CD14-positive monocyte (primary cell): ENCODE data around the gene KLF13. TPM values are rescaled to one million over a fixed set of nuclear protein-coding genes. Genes with fewer than 3 reads are reported as not detected.

ENCODE experiments used
- DNase-seq, 3 donors: peaks; one replicate each; pipeline ENCODE4 v3.0.0-alpha.2; 2011 to 2022
- H2AFZ ChIP-seq: 2 replicates; pipeline ENCODE4 v1.6.0; 2012; ENCODE audit warnings: mild to moderate bottlenecking, low read depth, low read length, inconsistent platforms; ENCODE audit not compliant: insufficient read depth, poor library complexity, severe bottlenecking
- H3K27ac ChIP-seq, 2 donors: 1 replicate in 1 of 2; 2 replicates in 1 of 2; pipeline ENCODE4 v1.5.1; 2012 to 2013; ENCODE audit warnings: low read length in 2 of 2, control low read depth in 1 of 2, inconsistent platforms in 1 of 2, low read depth in 1 of 2, mild to moderate bottlenecking in 1 of 2
- H3K27me3 ChIP-seq, 2 donors: one replicate each; pipeline versions ENCODE4 v1.6.0 to v1.6.1; 2011 to 2013; ENCODE audit warnings: low read length in 2 of 2; ENCODE audit not compliant: control insufficient read depth in 2 of 2, insufficient read depth in 2 of 2
- H3K36me3 ChIP-seq, 2 donors: replicated peaks in 1 of 2; 1 replicate in 1 of 2; 2 replicates in 1 of 2; pipeline versions ENCODE4 v1.5.1 to v1.6.1; 2012 to 2013; ENCODE audit warnings: low read length in 2 of 2, control low read depth in 1 of 2, inconsistent platforms in 1 of 2, mild to moderate bottlenecking in 1 of 2; ENCODE audit not compliant: insufficient read depth in 2 of 2, control insufficient read depth in 1 of 2
- H3K4me1 ChIP-seq, 2 donors: 1 replicate in 1 of 2; 2 replicates in 1 of 2; pipeline versions ENCODE4 v1.5.1 to v1.6.1; 2012 to 2013; ENCODE audit warnings: low read length in 2 of 2, control low read depth in 1 of 2, inconsistent platforms in 1 of 2, mild to moderate bottlenecking in 1 of 2, moderate library complexity in 1 of 2; ENCODE audit not compliant: insufficient read depth in 2 of 2, control insufficient read depth in 1 of 2
- H3K4me2 ChIP-seq: replicated peaks from 2 replicates; pipeline ENCODE3; 2012; ENCODE audit warnings: low read length, moderate library complexity, mild to moderate bottlenecking; ENCODE audit not compliant: poor library complexity, severe bottlenecking; ENCODE audit errors: extremely low read depth
- H3K4me3 ChIP-seq, 3 experiments: fragments of 200-600 bp in 1 of 3; sonication (generic) in 1 of 3; replicated peaks in 1 of 3; 1 replicate in 2 of 3; 2 replicates in 1 of 3; pipeline ENCODE4 v1.5.1; 2011 to 2013; ENCODE audit warnings: low read length in 3 of 3, mild to moderate bottlenecking in 3 of 3, control low read depth in 2 of 3, low read depth in 2 of 3, inconsistent platforms in 1 of 3, moderate library complexity in 1 of 3
- H3K79me2 ChIP-seq: 2 replicates; pipeline ENCODE4 v1.6.0; 2012; ENCODE audit warnings: mild to moderate bottlenecking, control low read depth, inconsistent platforms, low read length, moderate library complexity; ENCODE audit not compliant: insufficient read depth
- H3K9ac ChIP-seq: 2 replicates; pipeline ENCODE4 v1.6.0; 2017; ENCODE audit warnings: low read length, mild to moderate bottlenecking; ENCODE audit not compliant: insufficient read depth, poor library complexity, severe bottlenecking
- H3K9me3 ChIP-seq, 2 donors: replicated peaks in 1 of 2; 1 replicate in 1 of 2; 2 replicates in 1 of 2; pipeline versions ENCODE4 v1.5.1 to v1.6.1; 2012 to 2013; ENCODE audit warnings: low read length in 2 of 2, control low read depth in 1 of 2; ENCODE audit not compliant: control insufficient read depth in 1 of 2, insufficient read depth in 1 of 2
- H4K20me1 ChIP-seq: 2 replicates; pipeline ENCODE4 v1.6.0; 2012; ENCODE audit warnings: mild to moderate bottlenecking, low read length, control low read depth, moderate library complexity; ENCODE audit not compliant: insufficient read depth
- H3K27ac Mint-ChIP-seq, 7 donors: one replicate each; pipeline ENCODE4 v1.8.0; 2020; ENCODE audit warnings: mild to moderate bottlenecking in 7 of 7, mixed read lengths in 7 of 7, moderate library complexity in 6 of 7, inconsistent platforms in 2 of 7
- H3K27me3 Mint-ChIP-seq, 3 donors: one replicate each; pipeline ENCODE4 v1.8.0; 2021 to 2022; ENCODE audit warnings: low read depth in 3 of 3, mild to moderate bottlenecking in 3 of 3, mixed read lengths in 3 of 3, moderate library complexity in 3 of 3, inconsistent platforms in 1 of 3
- H3K36me3 Mint-ChIP-seq, 2 donors: one replicate each; pipeline ENCODE4 v1.8.0; 2020; ENCODE audit warnings: mixed read lengths in 2 of 2, inconsistent platforms in 1 of 2, mild to moderate bottlenecking in 1 of 2
- H3K4me1 Mint-ChIP-seq: one replicate; pipeline ENCODE4 v1.8.0; 2020; ENCODE audit warnings: mild to moderate bottlenecking, mixed read lengths
- H3K4me3 Mint-ChIP-seq, 2 donors: one replicate each; pipeline ENCODE4 v1.8.0; 2020; ENCODE audit warnings: mild to moderate bottlenecking in 2 of 2, mixed read lengths in 2 of 2, moderate library complexity in 1 of 2
- H3K9me3 Mint-ChIP-seq, 7 donors: one replicate each; pipeline ENCODE4 v1.8.0; 2020 to 2022; ENCODE audit warnings: mixed read lengths in 7 of 7, mild to moderate bottlenecking in 6 of 7, moderate library complexity in 6 of 7, inconsistent platforms in 2 of 7
- CTCF ChIP-seq: fragments of 200-600 bp; IDR thresholded peaks from one replicate; pipeline ENCODE4 v1.8.0; 2022; ENCODE audit warnings: antibody characterized with exemption, mild to moderate bottlenecking
- WGBS: methylation state at CpG from one replicate; pipeline ENCODE4 v1.1.5; 2013; ENCODE audit warnings: missing lambda C conversion rate; ENCODE audit not compliant: insufficient coverage; 5-methylcytosine and 5-hydroxymethylcytosine counted together
- intact Hi-C, 2 donors: fragments of 100-400 bp; cut with micrococcal nuclease; formaldehyde crosslinking; loops; one replicate each; pipeline versions ENCODE4 v1.15.0 to v1.15.1; 2023
- polyA plus RNA-seq, 3 donors: library from polyadenylated mRNA; depleted of rRNA in 1 of 3; unstranded in 2 of 3; stranded (reverse) in 1 of 3; fragments of 300-500 nt in 2 of 3; fragments of >200 nt in 1 of 3; fragmentation: Illumina TruSeq in 2 of 3; gene quantifications; 1 replicate in 2 of 3; 2 replicates in 1 of 3; pipeline ENCODE4 v1.2.3, GENCODE V29; 2012 to 2021

Gene KLF13
- polyA plus RNA-seq, 3 donors = 22.5 to 121 (median 28.0) TPM

DNA sequence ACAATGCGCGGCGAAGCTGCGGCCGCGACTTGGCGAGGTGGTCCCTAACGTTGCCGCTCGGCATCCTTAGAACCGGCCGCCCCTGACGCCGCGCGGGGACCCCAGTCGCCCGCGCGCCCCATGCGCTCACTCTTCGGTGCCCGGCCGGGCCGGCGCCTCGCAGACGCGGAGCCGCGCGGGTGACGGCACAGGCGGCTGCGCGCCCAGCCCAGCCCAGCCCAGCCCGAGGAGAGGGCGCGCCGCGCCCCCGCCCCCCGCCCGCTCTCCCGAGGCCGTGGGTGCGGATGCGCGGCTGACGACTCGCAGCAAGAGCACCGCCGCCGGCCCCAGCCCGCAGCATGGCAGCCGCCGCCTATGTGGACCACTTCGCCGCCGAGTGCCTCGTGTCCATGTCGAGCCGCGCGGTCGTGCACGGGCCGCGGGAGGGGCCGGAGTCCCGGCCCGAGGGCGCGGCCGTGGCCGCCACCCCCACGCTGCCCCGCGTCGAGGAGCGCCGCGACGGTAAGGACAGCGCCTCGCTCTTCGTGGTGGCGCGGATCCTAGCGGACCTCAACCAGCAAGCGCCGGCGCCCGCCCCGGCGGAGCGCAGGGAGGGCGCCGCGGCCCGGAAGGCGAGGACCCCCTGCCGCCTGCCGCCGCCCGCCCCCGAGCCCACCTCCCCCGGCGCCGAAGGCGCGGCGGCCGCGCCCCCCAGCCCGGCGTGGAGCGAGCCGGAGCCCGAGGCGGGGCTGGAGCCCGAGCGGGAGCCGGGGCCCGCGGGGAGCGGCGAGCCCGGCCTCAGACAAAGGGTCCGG lies 437 bp downstream of the KLF13 start:
- peak overlapping the region; percentile 61 to 85 for H3K27ac ChIP-seq
- H3K27me3 ChIP-seq = no peaks in the 10 kb centered on the region

More for the DNA sequence above, 437 bp downstream of the KLF13 start:
- H3K9me3 ChIP-seq = no peaks in the 10 kb centered on the region
- DNase-seq = peak in 2 of 3 donors; percentile 57 to 66
- Mint-ChIP-seq H3K36me3 (peaks cover 18 to 23% of the 10 kb centered on the region in 2 donors), H3K4me3 (peak overlapping the region; percentile 73 to 78), H3K9me3 (no peaks in the 10 kb centered on the region), H3K27me3 (peaks cover 0 to 1% (median 0%) of the 10 kb centered on the region in 3 donors), H3K4me1 (peaks cover 62% of the 10 kb centered on the region), H3K27ac (peak overlapping the region; percentile 65 to 88 (median 80))
- peak overlapping the region; percentile 57 to 99 (median 96) for H3K4me3 ChIP-seq
- WGBS = under 1% methylated on average over 122 of the region's 130 CpGs
- H3K79me2 ChIP-seq = peaks cover 78% of the 10 kb centered on the region
- no peak overlapping the region for H2AFZ ChIP-seq
- H4K20me1 ChIP-seq = peaks cover 41% of the 10 kb centered on the region
- intact Hi-C loops = loop anchor here (1.0 to 5.0 kb wide), 6 partner anchors 35 to 335 kb away; partner anchors contain the start of gene MTMR10 (in 1 of the 2)
- TF ChIP-seq CTCF = no peak
- H3K9ac ChIP-seq = peak overlapping the region; percentile 86
- peak overlapping the region; percentile 94 for H3K4me2 ChIP-seq
- peaks cover 8 to 16% of the 10 kb centered on the region in 2 donors for H3K36me3 ChIP-seq
- peaks cover 53 to 66% of the 10 kb centered on the region in 2 donors for H3K4me1 ChIP-seq
